HepG2 (cell line): Measurements from ENCODE around the gene HADH. TPM values are rescaled to one million over a fixed set of nuclear protein-coding genes. Genes with fewer than 3 reads are reported as not detected.

Experiments
- ARID2 ChIP-seq: sonication (generic); formaldehyde crosslinking; IDR thresholded peaks from 2 replicates; pipeline ENCODE4 v1.8.1; 2022; ENCODE audit warnings: mild to moderate bottlenecking, missing genetic modification reagents, borderline replicate concordance
- BRCA1 ChIP-seq: sonication (generic); formaldehyde crosslinking; IDR thresholded peaks from 2 replicates; pipeline ENCODE4 v1.4.0; 2020; ENCODE audit warnings: missing genetic modification reagents
- CBX2 ChIP-seq, 2 experiments: fragments of 200-600 bp in 1 of 2; sonication (generic); formaldehyde crosslinking in 1 of 2; IDR thresholded peaks; 2 replicates each; pipeline versions ENCODE4 v1.7.0 to v1.8.1; 2018 to 2022; ENCODE audit warnings: low read depth in 2 of 2, low read length in 1 of 2, mild to moderate bottlenecking in 1 of 2, missing genetic modification reagents in 1 of 2
- ETV6 ChIP-seq: sonication (generic); formaldehyde crosslinking; conservative IDR thresholded peaks from 2 replicates; pipeline ENCODE4 v1.4.0; 2020; ENCODE audit warnings: missing genetic modification reagents
- HBP1 ChIP-seq: IDR thresholded peaks from 2 replicates; pipeline ENCODE4 v1.6.1; 2016; ENCODE audit warnings: low read depth, control low read depth
- HMGA1 ChIP-seq: sonication (generic); formaldehyde crosslinking; conservative IDR thresholded peaks from 2 replicates; pipeline ENCODE4 v1.4.0; 2020; ENCODE audit warnings: missing genetic modification reagents
- HNRNPUL1 ChIP-seq: fragments of 200-400 bp; formaldehyde crosslinking; IDR thresholded peaks from 2 replicates; pipeline ENCODE4 v1.6.1; 2017; ENCODE audit warnings: low read depth, mild to moderate bottlenecking, low read length, moderate library complexity
- IRF2 ChIP-seq: IDR thresholded peaks from 2 replicates; pipeline ENCODE4 v1.6.1; 2018; ENCODE audit warnings: missing genetic modification reagents, missing compliant biosample characterization
- MAFK ChIP-seq, 2 experiments: IDR thresholded peaks in 1 of 2; conservative IDR thresholded peaks in 1 of 2; 2 replicates each; pipeline ENCODE4 v1.6.1; 2011; ENCODE audit warnings: improper control_type of control experiment in 2 of 2, low read length in 2 of 2
- NCOA1 ChIP-seq: sonication (generic); formaldehyde crosslinking; IDR thresholded peaks from 2 replicates; pipeline ENCODE4 v1.9.0; 2021; ENCODE audit warnings: missing genetic modification reagents
- NFYB ChIP-seq: sonication (generic); formaldehyde crosslinking; IDR thresholded peaks from 2 replicates; pipeline ENCODE4 v1.4.0; 2020; ENCODE audit warnings: missing genetic modification reagents
- NR1H2 ChIP-seq: sonication (generic); formaldehyde crosslinking; IDR thresholded peaks from 2 replicates; pipeline ENCODE4 v1.8.1; 2022; ENCODE audit warnings: low read depth, missing genetic modification reagents, borderline replicate concordance
- PTBP1 ChIP-seq: fragments of 200-400 bp; formaldehyde crosslinking; IDR thresholded peaks from 2 replicates; pipeline ENCODE4 v1.6.1; 2018; ENCODE audit warnings: low read length, low read depth; ENCODE audit not compliant: poor library complexity, severe bottlenecking
- SRSF9 ChIP-seq: fragments of 200-400 bp; formaldehyde crosslinking; IDR thresholded peaks from 2 replicates; pipeline ENCODE4 v1.6.1; 2018; ENCODE audit warnings: borderline replicate concordance, mild to moderate bottlenecking, low read depth, low read length; ENCODE audit not compliant: insufficient read depth, poor library complexity, severe bottlenecking
- SUZ12 ChIP-seq: fragments of 150-350 bp; IDR thresholded peaks from 2 replicates; pipeline ENCODE4 v1.6.1; 2014; ENCODE audit warnings: low read depth, low read length
- XBP1 ChIP-seq: sonication (generic); formaldehyde crosslinking; IDR thresholded peaks from 2 replicates; pipeline ENCODE4 v1.5.0; 2020; ENCODE audit warnings: missing genetic modification reagents
- ZFP82 ChIP-seq: sonication (generic); formaldehyde crosslinking; IDR thresholded peaks from 2 replicates; pipeline ENCODE4 v1.5.1; 2020; ENCODE audit warnings: mild to moderate bottlenecking, missing genetic modification reagents, borderline replicate concordance
- ZNF124 ChIP-seq: sonication (generic); formaldehyde crosslinking; IDR thresholded peaks from 2 replicates; pipeline ENCODE4 v1.4.0; 2020; ENCODE audit warnings: missing genetic modification reagents
- ZNF180 ChIP-seq: sonication (generic); formaldehyde crosslinking; IDR thresholded peaks from 2 replicates; pipeline ENCODE4 v1.4.0; 2020; ENCODE audit warnings: low read depth, missing genetic modification reagents, borderline replicate concordance
- ZNF253 ChIP-seq: sonication (generic); formaldehyde crosslinking; IDR thresholded peaks from 2 replicates; pipeline ENCODE4 v1.8.0; 2022; ENCODE audit warnings: mild to moderate bottlenecking, missing genetic modification reagents, borderline replicate concordance
- ZNF30 ChIP-seq: sonication (generic); formaldehyde crosslinking; IDR thresholded peaks from 2 replicates; pipeline ENCODE4 v1.5.0; 2020; ENCODE audit warnings: mild to moderate bottlenecking, missing genetic modification reagents
- ZNF382 ChIP-seq: sonication (generic); formaldehyde crosslinking; IDR thresholded peaks from 2 replicates; pipeline ENCODE4 v1.5.0; 2020; ENCODE audit warnings: missing genetic modification reagents, mild to moderate bottlenecking, borderline replicate concordance
- ZNF468 ChIP-seq: sonication (generic); formaldehyde crosslinking; IDR thresholded peaks from 2 replicates; pipeline ENCODE4 v1.8.0; 2022; ENCODE audit warnings: mild to moderate bottlenecking, moderate library complexity, missing genetic modification reagents
- ZNF512B ChIP-seq: sonication (generic); formaldehyde crosslinking; IDR thresholded peaks from 2 replicates; pipeline ENCODE4 v1.5.1; 2020; ENCODE audit warnings: missing genetic modification reagents, mild to moderate bottlenecking, borderline replicate concordance
- ZNF615 ChIP-seq: sonication (generic); formaldehyde crosslinking; IDR thresholded peaks from 2 replicates; pipeline ENCODE4 v1.5.0; 2020; ENCODE audit warnings: mild to moderate bottlenecking, missing genetic modification reagents, borderline replicate concordance
- ZNF773 ChIP-seq: sonication (generic); formaldehyde crosslinking; IDR thresholded peaks from 2 replicates; pipeline ENCODE4 v1.4.0; 2020; ENCODE audit warnings: missing genetic modification reagents, borderline replicate concordance
- polyA plus RNA-seq, 8 experiments: library from polyadenylated mRNA; depleted of rRNA in 3 of 8; stranded (reverse) in 7 of 8; unstranded in 1 of 8; fragments of >200 nt; fragmentation: Illumina TruSeq in 4 of 8; extraction: Trizol in 4 of 8; gene quantifications; 2 replicates each; pipeline versions ENCODE4 v1.2.1 to v1.2.3, GENCODE V29; 2011 to 2016; ENCODE audit warnings: low read depth in 4 of 8, missing spikeins in 1 of 8, mixed read lengths in 1 of 8; ENCODE audit not compliant: insufficient read depth in 1 of 8
- total RNA-seq, 5 experiments: library from RNA; depleted of rRNA; stranded (reverse); fragments of >200 nt; fragmentation: Illumina TruSeq; extraction: Trizol; gene quantifications; 2 replicates each; pipeline ENCODE4 v1.2.3, GENCODE V29; 2016; ENCODE audit warnings: low read depth in 1 of 5

Gene HADH
- total and polyA plus RNA-seq, 2 of the 13 experiments (the other 11 are each of a cell fraction or from before 2014, with no cell fraction given): 29.6 to 33.9 TPM

GRCh38 chr4:107989537-107990386 lies at the start of gene HADH (continued):
- TF ChIP-seq ZNF180 (CRISPR knock-in tag) (no peak), ETV6 (CRISPR knock-in tag) (no peak), CBX2 (IDR thresholded peaks at IDR 0.05; ENCODE audit: low read depth, low read length) (no peak), CBX2 (CRISPR knock-in tag; IDR thresholded peaks at IDR 0.05; ENCODE audit: low read depth) (no peak; the same call in 1 of the 2 replicates), MAFK (conservative IDR thresholded peaks at IDR 0.05 in 1 of 2, IDR thresholded peaks at IDR 0.05 in 1 of 2; ENCODE audit: low read length in 2 of 2) (no peak), XBP1 (CRISPR knock-in tag) (no peak), NCOA1 (CRISPR knock-in tag) (no peak), NR1H2 (CRISPR knock-in tag) (peak; percentile 96), PTBP1 (no peak), ZNF512B (CRISPR knock-in tag) (no peak), ZNF124 (CRISPR knock-in tag) (no peak), HNRNPUL1 (no peak), ZFP82 (CRISPR knock-in tag) (peak; percentile 85), ZNF30 (no peak), ZNF253 (CRISPR knock-in tag) (0 out of 2 replicates have a peak, but pooled peaks have one; percentile 38), ARID2 (CRISPR knock-in tag) (peak; percentile 88; the same call in 1 of the 2 replicates), ZNF382 (no peak), BRCA1 (CRISPR knock-in tag) (no peak), IRF2 (CRISPR knock-in tag) (0 out of 2 replicates have a peak, but pooled peaks have one; percentile 28), ZNF615 (CRISPR knock-in tag) (no peak), SUZ12 (no peak), SRSF9 (no peak), ZNF773 (no peak), ZNF468 (CRISPR knock-in tag) (0 out of 2 replicates have a peak, but pooled peaks have one; percentile 24), NFYB (CRISPR knock-in tag) (peak; percentile 76), HBP1 (CRISPR knock-in tag) (no peak), HMGA1 (no peak)
